Uterus (tissue), 4 donors: Measurements from ENCODE around the gene CNTLN. TPM values are rescaled to one million over a fixed set of nuclear protein-coding genes. Genes with fewer than 3 reads are reported as not detected.

ENCODE experiments used
- DNase-seq, 2 donors: peaks; one replicate each; pipeline ENCODE4 v3.0.0-alpha.2; 2019 to 2020
- H3K27ac ChIP-seq, 2 donors: fragments of 200-600 bp; sonication (generic); 1 replicate in 1 of 2; 2 replicates in 1 of 2; pipeline ENCODE4 v1.5.1; 2016 to 2018
- H3K27me3 ChIP-seq, 2 donors: fragments of 200-600 bp; sonication (generic); one replicate each; pipeline ENCODE4 v1.5.1; 2018 to 2019; ENCODE audit warnings: control low read depth in 1 of 2
- H3K36me3 ChIP-seq, 2 donors: fragments of 200-600 bp; sonication (generic); one replicate each; pipeline ENCODE4 v1.5.1; 2019; ENCODE audit warnings: control low read depth in 1 of 2
- H3K4me1 ChIP-seq, 2 donors: fragments of 200-600 bp; sonication (generic); one replicate each; pipeline ENCODE4 v1.5.1; 2018 to 2019; ENCODE audit warnings: control low read depth in 1 of 2
- H3K4me3 ChIP-seq, 2 donors: fragments of 200-600 bp; sonication (generic); 1 replicate in 1 of 2; 2 replicates in 1 of 2; pipeline ENCODE4 v1.5.1; 2018 to 2019; ENCODE audit warnings: mild to moderate bottlenecking in 1 of 2
- H3K9me3 ChIP-seq, 2 donors: fragments of 200-600 bp; sonication (generic); one replicate each; pipeline ENCODE4 v1.5.1; 2019; ENCODE audit warnings: control low read depth in 1 of 2
- CTCF ChIP-seq, 4 experiments: fragments of 200-600 bp in 2 of 4; fragments of 450-650 bp in 2 of 4; sonication (generic) in 2 of 4; IDR thresholded peaks; one replicate each; pipeline ENCODE4 v1.5.1; 2016 to 2019; ENCODE audit warnings: antibody characterized with exemption in 4 of 4, mild to moderate bottlenecking in 2 of 4, moderate library complexity in 1 of 4
- POLR2A ChIP-seq, 2 donors: fragments of 450-650 bp; IDR thresholded peaks; one replicate each; pipeline ENCODE4 v1.6.1; 2016; ENCODE audit warnings: antibody characterized with exemption in 2 of 2, mild to moderate bottlenecking in 1 of 2, moderate library complexity in 1 of 2
- intact Hi-C: fragments of 100-400 bp; cut with DNase I; formaldehyde crosslinking; loops from one replicate; pipeline ENCODE4 v1.15.1; 2023; ENCODE audit warnings: low total_unique reads
- total RNA-seq, 4 donors: library from RNA; depleted of rRNA in 3 of 4; stranded (reverse); fragments of >200 nt in 3 of 4; gene quantifications; one replicate each; pipeline versions ENCODE4 v1.1.0 to v1.2.4, GENCODE V29; 2014 to 2023
- donor health status: DM: yes; HTN: yes; CAD: no.

CNTLN gene
- total RNA-seq, 4 donors from 2014 or later, result 11.3 to 41.7 (median 18.9) TPM

GRCh38 chr9:17294822-17295624, 160.2 kb downstream of the CNTLN start:
- no peak for DNase-seq
- Histone ChIP-seq H3K27ac (no peak overlapping the region), H3K36me3 (no peaks in the 10 kb centered on the region), H3K4me3 (no peak overlapping the region), H3K9me3 (no peaks in the 10 kb centered on the region), H3K4me1 (no peaks in the 10 kb centered on the region), H3K27me3 (no peaks in the 10 kb centered on the region)
- intact Hi-C loops, result no loop called here
- TF ChIP-seq POLR2A (IDR thresholded peaks at IDR 0.05), result no peak
- TF ChIP-seq CTCF (IDR thresholded peaks at IDR 0.05), result no peak

DNA sequence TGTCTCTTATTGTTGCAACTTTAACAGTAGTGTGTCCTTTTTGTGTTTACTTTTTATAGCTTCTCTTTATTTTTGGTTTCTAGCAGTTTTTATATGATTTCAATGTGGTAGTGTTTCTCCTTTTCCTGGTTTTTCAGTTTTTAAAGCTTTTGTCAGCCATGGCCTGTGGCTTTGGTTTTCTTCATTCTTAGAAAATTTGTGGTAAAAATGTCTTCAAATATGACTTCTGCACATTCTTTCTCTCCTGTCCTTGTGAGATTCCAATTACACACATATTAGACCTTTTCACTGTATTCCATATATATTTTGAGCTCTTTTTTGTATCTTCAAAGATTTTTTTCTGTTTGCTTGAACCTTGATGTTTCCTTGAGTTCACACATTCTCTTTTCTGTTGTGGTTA, 180.5 kb downstream of the CNTLN start:
- H3K36me3 ChIP-seq, result no peaks in the 10 kb centered on the region
- no peaks in the 10 kb centered on the region for H3K27me3 ChIP-seq
- no peak overlapping the region for H3K4me3 ChIP-seq
- TF ChIP-seq POLR2A (IDR thresholded peaks at IDR 0.05) (no peak), CTCF (IDR thresholded peaks at IDR 0.05) (no peak)
- H3K9me3 ChIP-seq, result no peaks in the 10 kb centered on the region
- H3K4me1 ChIP-seq, result no peaks in the 10 kb centered on the region
- DNase-seq, result no peak
- intact Hi-C loops, result no loop called here
- H3K27ac ChIP-seq, result no peak overlapping the region

- Histone ChIP-seq H3K4me1 (no peaks in the 10 kb centered on the region), H3K27me3 (no peaks in the 10 kb centered on the region), H3K36me3 (no peaks in the 10 kb centered on the region), H3K27ac (no peak overlapping the region), H3K9me3 (no peaks in the 10 kb centered on the region), H3K4me3 (no peak overlapping the region)
- TF ChIP-seq POLR2A (IDR thresholded peaks at IDR 0.05), result no peak
- TF ChIP-seq CTCF (IDR thresholded peaks at IDR 0.05), result no peak
- intact Hi-C loops, result no loop called here
- no peak for DNase-seq
Measured at GRCh38 chr9:17318821-17319320, 184.0 kb downstream of the CNTLN start.

- Histone ChIP-seq H3K4me1 (no peaks in the 10 kb centered on the region), H3K36me3 (no peaks in the 10 kb centered on the region), H3K9me3 (no peaks in the 10 kb centered on the region), H3K4me3 (no peak overlapping the region), H3K27me3 (no peaks in the 10 kb centered on the region), H3K27ac (no peak overlapping the region)
- intact Hi-C loops, result no loop called here
- DNase-seq, result no peak
- no peak for TF ChIP-seq CTCF (IDR thresholded peaks at IDR 0.05)
- no peak for TF ChIP-seq POLR2A (IDR thresholded peaks at IDR 0.05)
Measured at GRCh38 chr9:17319864-17320263, 185.0 kb downstream of the CNTLN start.
